Astrocyte (in vitro differentiated cells and primary cell): Measurements from ENCODE around the gene ZEB2. TPM values are rescaled to one million over a fixed set of nuclear protein-coding genes. Genes with fewer than 3 reads are reported as not detected.

Experiments
- DNase-seq: peaks from one replicate; pipeline ENCODE4 v3.0.0-alpha.2; 2010; ENCODE audit warnings: low read depth
- FAIRE-seq: peaks from 2 replicates; lab custom pipeline; 2011; peaks lifted over from hg19 to GRCh38; lab: Jason Lieb, UNC
- H2AFZ ChIP-seq: 2 replicates; pipeline ENCODE4 v1.6.0; 2012; ENCODE audit warnings: low read depth, low read length, inconsistent platforms
- H3K27ac ChIP-seq: 2 replicates; pipeline ENCODE4 v1.5.1; 2011; ENCODE audit warnings: low read depth, low read length, inconsistent platforms
- H3K27me3 ChIP-seq: 2 replicates; pipeline ENCODE4 v1.6.0; 2011; ENCODE audit warnings: low read length, inconsistent platforms; ENCODE audit not compliant: insufficient read depth
- H3K36me3 ChIP-seq: 2 replicates; pipeline ENCODE4 v1.5.1; 2011; ENCODE audit warnings: low read length, inconsistent platforms; ENCODE audit not compliant: insufficient read depth
- H3K4me1 ChIP-seq: 2 replicates; pipeline ENCODE4 v1.5.1; 2011; ENCODE audit warnings: low read length, inconsistent platforms; ENCODE audit not compliant: insufficient read depth
- H3K4me2 ChIP-seq: 2 replicates; pipeline ENCODE4 v1.6.0; 2012; ENCODE audit warnings: low read length, inconsistent platforms
- H3K4me3 ChIP-seq: 2 replicates; pipeline ENCODE4 v1.5.1; 2011; ENCODE audit warnings: low read depth, mild to moderate bottlenecking, low read length, inconsistent platforms; ENCODE audit not compliant: insufficient read depth
- H3K79me2 ChIP-seq: 2 replicates; pipeline ENCODE4 v1.6.0; 2012; ENCODE audit warnings: mild to moderate bottlenecking, low read length, inconsistent platforms; ENCODE audit not compliant: insufficient read depth
- H3K9ac ChIP-seq: 2 replicates; pipeline ENCODE4 v1.6.0; 2012; ENCODE audit warnings: mild to moderate bottlenecking, low read length, inconsistent platforms
- H3K9me3 ChIP-seq: 2 replicates; pipeline ENCODE4 v1.5.1; 2012; ENCODE audit warnings: low read depth, mild to moderate bottlenecking, low read length, inconsistent platforms; ENCODE audit not compliant: insufficient read depth
- H4K20me1 ChIP-seq: 2 replicates; pipeline ENCODE4 v1.6.0; 2012; ENCODE audit warnings: low read length, inconsistent platforms; ENCODE audit not compliant: insufficient read depth
- H3K27ac Mint-ChIP-seq: one replicate; pipeline ENCODE4 v1.8.0; 2021; ENCODE audit warnings: mild to moderate bottlenecking, mixed read lengths; ENCODE audit not compliant: unreplicated experiment
- H3K27me3 Mint-ChIP-seq: one replicate; pipeline ENCODE4 v1.8.0; 2021; ENCODE audit warnings: low read depth, mixed read lengths; ENCODE audit not compliant: unreplicated experiment
- H3K36me3 Mint-ChIP-seq: one replicate; pipeline ENCODE4 v1.8.0; 2021; ENCODE audit warnings: low read depth, mixed read lengths; ENCODE audit not compliant: unreplicated experiment
- H3K4me1 Mint-ChIP-seq: one replicate; pipeline ENCODE4 v1.8.0; 2021; ENCODE audit warnings: low read depth, mixed read lengths; ENCODE audit not compliant: unreplicated experiment
- H3K4me3 Mint-ChIP-seq: one replicate; pipeline ENCODE4 v1.8.0; 2021; ENCODE audit warnings: mild to moderate bottlenecking, moderate library complexity, mixed read lengths; ENCODE audit not compliant: unreplicated experiment
- H3K9me3 Mint-ChIP-seq: one replicate; pipeline ENCODE4 v1.8.0; 2021; ENCODE audit warnings: mild to moderate bottlenecking, mixed read lengths; ENCODE audit not compliant: unreplicated experiment
- CTCF ChIP-seq: IDR thresholded peaks from 2 replicates; pipeline ENCODE4 v1.5.1; 2011; ENCODE audit warnings: low read depth, mild to moderate bottlenecking, inconsistent platforms, low read length, moderate library complexity; ENCODE audit not compliant: insufficient read depth
- EZH2 ChIP-seq: IDR thresholded peaks from 2 replicates; pipeline ENCODE4 v1.6.1; 2012; ENCODE audit warnings: mild to moderate bottlenecking, low read length, inconsistent platforms; ENCODE audit not compliant: insufficient read depth
- total RNA-seq: library from RNA; stranded (reverse); gene quantifications from 2 replicates; pipeline ENCODE4 v1.2.1, GENCODE V29; 2021

The ZEB2 gene
- total RNA-seq, 1 donor from 2014 or later: 84.9 TPM

GRCh38 chr2:144476682-144477081 lies 43.2 kb downstream of the ZEB2 start:
- Histone ChIP-seq H3K4me3 (no peak overlapping the region), H4K20me1 (peaks cover 14% of the 10 kb centered on the region), H2AFZ (no peak overlapping the region), H3K4me1 (peaks cover 29% of the 10 kb centered on the region), H3K9me3 (no peaks in the 10 kb centered on the region), H3K27me3 (no peaks in the 10 kb centered on the region), H3K27ac (no peak overlapping the region), H3K9ac (no peak overlapping the region), H3K79me2 (no peaks in the 10 kb centered on the region), H3K36me3 (no peaks in the 10 kb centered on the region), H3K4me2 (no peak overlapping the region)
- TF ChIP-seq EZH2 (no peak), CTCF (no peak)
- DNase-seq: no peak
- no peak overlapping the region for H3K27ac Mint-ChIP-seq
- no peaks in the 10 kb centered on the region for H3K9me3 Mint-ChIP-seq
- H3K36me3 Mint-ChIP-seq: peaks cover 2% of the 10 kb centered on the region
- no peaks in the 10 kb centered on the region for H3K27me3 Mint-ChIP-seq
- no peak overlapping the region for H3K4me3 Mint-ChIP-seq
- H3K4me1 Mint-ChIP-seq: peaks cover 54% of the 10 kb centered on the region
- FAIRE-seq: no peak

- Histone ChIP-seq H3K27me3 (no peaks in the 10 kb centered on the region), H3K9ac (no peak overlapping the region), H3K4me1 (peaks cover 29% of the 10 kb centered on the region), H3K4me2 (no peak overlapping the region), H3K79me2 (no peaks in the 10 kb centered on the region), H3K27ac (no peak overlapping the region), H2AFZ (no peak overlapping the region), H3K4me3 (no peak overlapping the region), H4K20me1 (peaks cover 22% of the 10 kb centered on the region), H3K36me3 (no peaks in the 10 kb centered on the region), H3K9me3 (no peaks in the 10 kb centered on the region)
- TF ChIP-seq CTCF (no peak), EZH2 (no peak)
- no peak overlapping the region for H3K27ac Mint-ChIP-seq
- DNase-seq (no peak), FAIRE-seq (no peak)
- no peaks in the 10 kb centered on the region for H3K36me3 Mint-ChIP-seq
- H3K9me3 Mint-ChIP-seq: no peaks in the 10 kb centered on the region
- H3K4me3 Mint-ChIP-seq: no peak overlapping the region
- H3K4me1 Mint-ChIP-seq: peaks cover 52% of the 10 kb centered on the region
- no peaks in the 10 kb centered on the region for H3K27me3 Mint-ChIP-seq
These were observed 44.2 kb downstream of the ZEB2 start for GRCh38 chr2:144475569-144476275.

GRCh38 chr2:144475044-144475443 lies 44.9 kb downstream of the ZEB2 start:
- no peaks in the 10 kb centered on the region for H3K36me3 Mint-ChIP-seq
- no peaks in the 10 kb centered on the region for H3K27me3 Mint-ChIP-seq
- TF ChIP-seq CTCF (no peak), EZH2 (no peak)
- H3K4me1 Mint-ChIP-seq: peaks cover 55% of the 10 kb centered on the region
- Histone ChIP-seq H2AFZ (no peak overlapping the region), H3K9ac (no peak overlapping the region), H3K4me3 (no peak overlapping the region), H3K9me3 (no peaks in the 10 kb centered on the region), H3K27me3 (no peaks in the 10 kb centered on the region), H4K20me1 (peaks cover 25% of the 10 kb centered on the region), H3K79me2 (no peaks in the 10 kb centered on the region), H3K4me2 (no peak overlapping the region), H3K27ac (no peak overlapping the region), H3K4me1 (peaks cover 25% of the 10 kb centered on the region), H3K36me3 (no peaks in the 10 kb centered on the region)
- FAIRE-seq: no peak
- no peak overlapping the region for H3K27ac Mint-ChIP-seq
- no peak for DNase-seq
- no peak overlapping the region for H3K4me3 Mint-ChIP-seq
- no peaks in the 10 kb centered on the region for H3K9me3 Mint-ChIP-seq
